Neural cell (in vitro differentiated cells): ENCODE results near the gene NES.

Experiments
- CTCF ChIP-seq: fragments of 450-650 bp; IDR thresholded peaks from 2 replicates; pipeline ENCODE4 v1.5.1; 2014; ENCODE audit warnings: antibody characterized with exemption, mild to moderate bottlenecking, moderate library complexity; ENCODE audit not compliant: poor library complexity, severe bottlenecking
- REST ChIP-seq: IDR thresholded peaks from 2 replicates; pipeline ENCODE4 v1.6.1; 2012; ENCODE audit warnings: borderline replicate concordance
- SMC3 ChIP-seq: fragments of 450-650 bp; conservative IDR thresholded peaks from 2 replicates; pipeline ENCODE4 v1.6.1; 2014; ENCODE audit warnings: antibody characterized with exemption, mild to moderate bottlenecking, moderate library complexity; ENCODE audit not compliant: poor library complexity

DNA sequence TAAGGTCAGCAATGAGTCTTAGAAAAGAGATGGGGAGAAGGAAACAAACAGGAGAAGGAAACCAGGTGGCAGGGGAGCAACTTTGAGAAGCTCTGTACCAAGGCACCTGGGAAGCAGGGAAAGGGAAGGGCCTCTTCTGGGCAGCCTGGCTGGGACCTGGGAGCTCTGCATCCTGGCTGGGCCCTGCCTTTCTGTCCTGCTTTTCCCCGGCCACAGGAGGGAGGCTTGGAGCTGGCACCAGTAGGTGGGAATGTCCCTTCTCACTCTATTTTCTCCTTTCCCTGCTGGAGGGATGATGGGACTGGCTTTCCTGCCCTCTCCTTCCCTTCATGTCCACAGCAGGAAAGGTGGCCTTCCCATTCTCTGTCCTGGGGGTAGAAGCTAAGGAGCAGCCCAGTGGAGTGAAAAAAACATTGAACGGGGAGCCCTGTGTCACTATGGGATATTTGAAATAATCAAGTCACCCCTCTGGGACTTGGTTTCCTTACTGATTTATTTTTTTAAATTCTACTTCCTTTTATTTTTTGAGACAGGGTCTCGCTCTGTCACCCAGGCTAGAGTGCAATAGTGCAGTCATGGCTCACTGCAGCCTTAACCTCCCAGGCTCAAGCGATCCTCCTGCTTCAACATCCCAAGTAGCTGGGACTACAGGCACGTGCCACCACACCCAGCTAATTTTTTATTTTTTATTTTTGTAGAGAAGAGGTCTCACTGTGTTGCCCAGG is 5.1 kb upstream of the NES start:
- no peak for TF ChIP-seq CTCF
- TF ChIP-seq SMC3: no peak
- no peak for TF ChIP-seq REST
